ENCODE measurements around the gene PLCD3. TPM values are rescaled to one million over a fixed set of nuclear protein-coding genes. Genes with fewer than 3 reads are reported as not detected.
"Not testable (repeated sequence)": the region's sequence is repeated elsewhere in the genome, so short reads cannot be mapped to it uniquely, and the experiment has no call there.

Gene PLCD3
- total RNA-seq, 1 experiment from 2014 or later, result 21.0 TPM

- peak; percentile 97 for DNase-seq (ENCODE audit: low spot score)
These were observed 3.1 kb upstream of the PLCD3 start, which contains the start of gene ACBD4 for GRCh38 chr17:45135192-45135977. Gene ACBD4 (plus strand): TSS chr17:45135687. CDS start chr17:45136145, 458 bp downstream.

GRCh38 chr17:45132572-45133463 is 503 bp upstream of the PLCD3 start:
- peak; percentile 89 for DNase-seq (ENCODE audit: low spot score)

DNA sequence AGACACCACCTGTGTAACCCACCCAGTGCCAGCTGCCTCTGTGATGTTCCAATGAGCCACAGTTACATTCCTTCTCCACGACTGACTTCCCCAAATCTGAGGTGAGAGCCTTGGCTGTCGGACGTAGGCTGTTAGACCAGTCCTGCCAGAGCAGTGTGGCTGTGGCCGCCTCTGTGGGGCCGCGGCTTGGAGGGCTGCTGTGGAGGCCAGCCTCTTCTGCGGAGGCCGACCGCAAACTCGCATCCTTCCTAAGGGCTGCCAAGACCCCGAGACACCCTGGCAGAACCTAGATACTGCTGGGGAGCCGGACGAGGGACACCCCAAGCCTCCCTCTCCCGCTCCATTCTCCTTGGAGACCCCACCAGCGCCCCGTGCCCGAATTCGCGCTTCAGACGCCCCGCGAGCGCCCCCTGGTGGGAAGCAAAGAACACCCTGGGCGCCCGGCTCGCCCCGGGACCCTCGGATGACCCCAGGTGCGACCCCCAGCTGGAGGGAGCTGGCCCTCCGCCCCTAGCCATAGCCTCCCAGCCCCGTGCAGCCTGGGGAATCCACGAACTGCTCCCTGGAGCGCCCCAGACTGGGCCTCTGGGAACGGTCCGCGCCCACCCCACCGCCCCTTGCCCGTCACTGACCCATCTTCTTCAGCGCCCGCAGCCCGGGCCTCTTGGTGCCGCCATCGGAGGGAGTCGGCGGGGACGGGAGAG is 547 bp downstream of the PLCD3 start:
- no peak for DNase-seq (ENCODE audit: low spot score)

DNA sequence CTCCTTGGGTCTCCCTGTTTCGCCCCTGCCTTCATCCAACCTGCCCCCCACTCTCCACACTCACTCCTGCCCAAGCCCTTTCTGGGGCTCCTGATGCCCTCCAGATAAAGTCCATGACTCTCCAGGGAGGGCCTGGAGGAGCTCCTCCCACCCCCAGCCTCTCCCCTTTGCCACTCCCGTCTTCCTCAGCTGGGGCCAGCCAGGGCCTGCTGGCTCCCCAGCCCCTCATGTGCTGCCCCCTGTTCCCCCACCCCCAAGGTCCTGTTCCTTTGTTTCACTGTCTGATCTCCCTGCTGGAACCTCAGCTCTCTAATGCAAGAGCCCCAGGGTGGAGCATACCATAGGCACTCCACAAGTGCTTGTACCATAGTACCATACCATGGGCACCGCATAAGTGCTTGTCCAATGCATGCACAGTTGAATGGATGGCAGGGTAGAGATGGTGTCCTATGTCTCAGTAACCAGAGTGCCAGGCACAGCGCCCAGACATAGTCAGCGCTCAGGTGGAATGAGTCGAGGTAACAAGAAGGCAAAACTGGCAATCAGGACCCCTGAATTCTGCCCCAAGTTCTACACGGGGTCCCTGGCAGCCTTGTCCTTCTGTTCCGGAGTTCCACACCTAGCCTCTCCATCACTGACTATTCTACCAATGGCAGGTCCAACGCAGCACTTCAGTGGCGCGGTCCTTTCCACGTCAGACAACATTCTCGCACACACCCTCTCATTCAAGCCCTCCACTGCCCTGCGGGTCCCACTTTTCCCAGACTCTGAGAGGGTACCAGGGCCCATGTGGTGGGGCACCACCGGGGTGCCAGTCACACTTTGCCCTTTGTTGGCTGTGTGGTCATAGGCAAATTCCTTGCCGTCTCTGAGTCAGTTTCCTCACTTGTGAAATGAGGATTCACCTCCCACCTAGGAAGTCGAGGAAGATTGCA is 1.4 kb downstream of the PLCD3 start:
- no peak for DNase-seq (ENCODE audit: low spot score)

GRCh38 chr17:45129940-45130680 is 2.2 kb downstream of the PLCD3 start:
- DNase-seq (ENCODE audit: low spot score), result no peak

GRCh38 chr17:45129426-45129939 is 2.8 kb downstream of the PLCD3 start:
- DNase-seq (ENCODE audit: low spot score), result peak; percentile 66

DNA sequence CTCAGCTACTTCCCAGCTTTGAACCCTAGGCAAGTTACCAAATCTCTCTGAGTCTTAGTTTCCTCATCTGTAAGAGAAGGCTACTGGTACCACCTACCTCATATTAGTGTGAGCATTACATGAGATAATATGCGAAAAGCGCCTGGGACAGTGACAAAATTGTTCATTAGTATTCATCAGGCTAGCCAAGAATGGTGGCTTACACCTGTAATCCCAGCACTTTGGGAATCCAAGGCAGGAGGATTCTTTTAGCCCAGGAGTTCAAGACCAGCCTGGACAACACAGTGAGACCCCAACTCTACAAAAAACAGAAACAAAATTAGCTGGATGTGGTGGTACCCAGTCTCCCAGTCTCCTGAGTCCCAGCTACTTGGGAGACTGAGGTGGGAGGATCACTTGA is 3.3 kb downstream of the PLCD3 start:
- no peak for DNase-seq (ENCODE audit: low spot score)

DNA sequence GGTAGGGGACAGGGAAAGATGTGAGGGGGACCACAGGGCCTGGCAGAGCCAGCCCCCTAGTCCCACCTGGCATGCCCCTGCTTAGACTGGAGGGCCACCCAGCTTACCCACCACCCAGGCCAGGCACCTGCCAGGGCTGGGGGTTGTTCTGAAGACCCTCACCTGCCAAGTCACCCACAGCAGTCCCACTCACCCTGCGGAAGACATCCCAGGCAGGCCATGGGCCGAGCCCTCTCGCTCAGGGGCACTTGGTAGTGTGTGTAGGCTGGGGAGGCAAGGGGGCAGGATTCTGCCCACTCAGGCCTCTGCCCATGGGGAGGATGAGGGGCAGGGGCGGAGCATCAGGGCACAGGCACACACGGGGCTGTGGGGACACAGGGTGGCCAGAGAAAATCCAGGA is 4.0 kb downstream of the PLCD3 start:
- no peak for DNase-seq (ENCODE audit: low spot score)

GRCh38 chr17:45127548-45128300 is 4.6 kb downstream of the PLCD3 start:
- DNase-seq (ENCODE audit: low spot score), result peak; percentile 46

DNA sequence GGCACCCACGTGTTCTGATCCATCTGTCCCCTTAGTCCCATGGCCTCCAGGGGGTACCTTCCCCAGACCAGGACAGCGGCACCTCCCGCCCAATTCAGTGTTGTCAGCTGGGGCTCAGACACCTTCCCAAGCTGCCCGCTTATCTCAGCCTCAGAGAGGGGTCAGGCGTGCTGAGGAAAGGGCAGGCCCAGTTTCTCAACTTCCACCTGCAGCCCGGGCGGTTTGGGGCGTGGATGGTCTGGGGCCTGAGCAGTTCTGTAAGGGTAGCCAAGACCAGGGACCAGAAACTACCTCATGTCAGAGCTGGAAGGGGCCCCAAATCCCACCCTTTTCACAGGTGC is 5.1 kb downstream of the PLCD3 start:
- DNase-seq (ENCODE audit: low spot score), result no peak

- no peak for DNase-seq (ENCODE audit: low spot score)
These were observed 6.8 kb downstream of the PLCD3 start for GRCh38 chr17:45125509-45125908.

DNA sequence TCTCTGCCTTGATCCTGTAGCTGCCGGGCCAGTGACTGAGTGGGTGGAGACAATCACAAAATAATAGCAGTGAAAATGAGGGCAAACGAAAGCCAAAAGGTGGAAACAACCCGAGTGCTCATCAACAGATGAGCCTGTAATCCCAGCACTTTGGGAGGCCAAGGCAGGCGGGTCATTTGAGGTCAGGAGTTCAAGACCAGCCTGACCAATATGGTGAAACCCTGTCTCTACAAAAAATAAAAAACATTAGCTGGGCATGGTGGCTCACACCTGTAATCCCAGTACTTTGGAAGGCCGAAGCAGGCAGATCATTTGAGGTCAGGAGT is 7.6 kb downstream of the PLCD3 start:
- DNase-seq (ENCODE audit: low spot score), result not testable (repeated sequence)

GRCh38 chr17:45123930-45124796 is 8.2 kb downstream of the PLCD3 start:
- DNase-seq (ENCODE audit: low spot score), result peak; percentile 94

GRCh38 chr17:45123076-45123770 is 9.1 kb downstream of the PLCD3 start:
- DNase-seq (ENCODE audit: low spot score), result no peak

DNA sequence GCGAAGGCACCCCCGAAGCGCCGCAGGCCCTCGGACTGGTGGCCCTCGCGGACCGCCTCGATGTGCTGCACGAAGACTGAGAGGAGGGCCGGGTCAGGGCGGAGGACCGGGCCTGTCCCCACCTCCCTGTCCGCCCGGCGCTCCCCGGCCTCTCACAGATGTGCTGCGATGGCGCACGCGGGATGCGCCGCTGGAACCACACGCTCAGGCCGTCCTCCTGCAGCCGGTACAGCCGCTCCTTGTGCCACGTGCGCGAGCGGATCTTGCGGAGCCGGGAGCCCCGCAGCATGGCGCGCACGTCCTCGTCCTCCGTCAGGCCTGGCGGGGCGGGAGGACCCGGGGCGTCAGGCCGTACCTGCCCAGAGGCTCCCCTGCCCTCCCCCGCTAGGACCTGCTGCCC is 11.3 kb downstream of the PLCD3 start:
- DNase-seq (ENCODE audit: low spot score), result no peak

GRCh38 chr17:45120558-45120957 is 11.8 kb downstream of the PLCD3 start:
- DNase-seq (ENCODE audit: low spot score), result no peak

- DNase-seq (ENCODE audit: low spot score), result no peak
These were observed 12.4 kb downstream of the PLCD3 start for GRCh38 chr17:45119964-45120363.

DNA sequence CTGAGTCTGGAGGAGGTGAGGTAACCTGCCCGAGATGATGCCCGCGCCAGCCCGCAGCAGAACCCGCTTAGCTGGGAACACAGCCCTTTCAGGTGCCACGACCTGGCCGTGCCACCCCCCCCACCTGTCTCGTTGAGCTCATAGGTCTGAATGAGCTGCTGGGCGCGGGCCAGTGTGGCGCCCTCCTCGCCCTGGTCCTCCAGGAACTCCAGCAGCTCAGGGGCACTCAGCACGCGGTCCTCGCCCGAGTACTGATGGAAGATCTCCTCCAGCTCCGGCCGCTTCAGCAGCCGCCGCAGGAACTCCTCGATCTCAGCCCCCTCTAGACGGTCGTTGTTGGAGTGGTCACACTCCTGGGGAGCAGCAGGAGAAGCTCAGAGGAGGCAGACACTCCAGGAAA is 13.6 kb downstream of the PLCD3 start:
- no peak for DNase-seq (ENCODE audit: low spot score)
